ENCODE data around the gene HS3ST1.

HS3ST1 gene

GRCh38 chr4:11355226-11355625, 73.5 kb downstream of the HS3ST1 start:
- TF ChIP-seq REST (IDR thresholded peaks at IDR 0.05; ENCODE audit: insufficient replicate concordance, low read depth) (no peak), SPI1 (IDR thresholded peaks at IDR 0.05; ENCODE audit: borderline replicate concordance, low read depth) (no peak), POLR2AphosphoS5 (IDR thresholded peaks at IDR 0.05; ENCODE audit: low read depth) (no peak), CTCF (IDR thresholded peaks at IDR 0.05; ENCODE audit: insufficient read depth, low read length) (no peak), GABPA (IDR thresholded peaks at IDR 0.05; ENCODE audit: low read depth) (no peak)
- DNase-seq (ENCODE audit: low read depth in 1 of 2, low spot score in 1 of 2) = no peak
- no peak overlapping the region for H3K4me3 ChIP-seq (replicated peaks; ENCODE audit: insufficient read depth, low read length)
- peaks cover 4% of the 10 kb centered on the region for H3K27me3 ChIP-seq (ENCODE audit: insufficient read depth, poor library complexity, severe bottlenecking)
- no peak overlapping the region for H3K27ac ChIP-seq (replicated peaks)

- no peak for DNase-seq (ENCODE audit: low read depth in 1 of 2, low spot score in 1 of 2)
- no peak overlapping the region for H3K4me3 ChIP-seq (replicated peaks; ENCODE audit: insufficient read depth, low read length)
- H3K27me3 ChIP-seq (ENCODE audit: insufficient read depth, poor library complexity, severe bottlenecking) = peaks cover under 1% of the 10 kb centered on the region
- H3K27ac ChIP-seq (replicated peaks) = no peak overlapping the region
- TF ChIP-seq GABPA (IDR thresholded peaks at IDR 0.05; ENCODE audit: low read depth) (no peak), SPI1 (IDR thresholded peaks at IDR 0.05; ENCODE audit: borderline replicate concordance, low read depth) (no peak), POLR2AphosphoS5 (IDR thresholded peaks at IDR 0.05; ENCODE audit: low read depth) (no peak), CTCF (IDR thresholded peaks at IDR 0.05; ENCODE audit: insufficient read depth, low read length) (no peak), REST (IDR thresholded peaks at IDR 0.05; ENCODE audit: insufficient replicate concordance, low read depth) (no peak)
Observed at GRCh38 chr4:11354531-11354930, 74.2 kb downstream of the HS3ST1 start.

GRCh38 chr4:11348449-11349088, 80.1 kb downstream of the HS3ST1 start:
- no peak overlapping the region for H3K4me3 ChIP-seq (replicated peaks; ENCODE audit: insufficient read depth, low read length)
- TF ChIP-seq POLR2AphosphoS5 (IDR thresholded peaks at IDR 0.05; ENCODE audit: low read depth) = no peak
- no peak for TF ChIP-seq GABPA (IDR thresholded peaks at IDR 0.05; ENCODE audit: low read depth)
- TF ChIP-seq REST (IDR thresholded peaks at IDR 0.05; ENCODE audit: insufficient replicate concordance, low read depth) = no peak
- TF ChIP-seq SPI1 (IDR thresholded peaks at IDR 0.05; ENCODE audit: borderline replicate concordance, low read depth) = no peak
- no peak for TF ChIP-seq CTCF (IDR thresholded peaks at IDR 0.05; ENCODE audit: insufficient read depth, low read length)
- H3K27me3 ChIP-seq (ENCODE audit: insufficient read depth, poor library complexity, severe bottlenecking) = no peaks in the 10 kb centered on the region
- H3K27ac ChIP-seq (replicated peaks) = no peak overlapping the region
- no peak for DNase-seq (ENCODE audit: low read depth in 1 of 2, low spot score in 1 of 2)

All from HL-60 (cell line).